ENCODE measurements around the gene WLS.
"Not testable (repeated sequence)": the region's sequence is repeated elsewhere in the genome, so short reads cannot be mapped to it uniquely, and the experiment has no call there.

WLS gene

DNA sequence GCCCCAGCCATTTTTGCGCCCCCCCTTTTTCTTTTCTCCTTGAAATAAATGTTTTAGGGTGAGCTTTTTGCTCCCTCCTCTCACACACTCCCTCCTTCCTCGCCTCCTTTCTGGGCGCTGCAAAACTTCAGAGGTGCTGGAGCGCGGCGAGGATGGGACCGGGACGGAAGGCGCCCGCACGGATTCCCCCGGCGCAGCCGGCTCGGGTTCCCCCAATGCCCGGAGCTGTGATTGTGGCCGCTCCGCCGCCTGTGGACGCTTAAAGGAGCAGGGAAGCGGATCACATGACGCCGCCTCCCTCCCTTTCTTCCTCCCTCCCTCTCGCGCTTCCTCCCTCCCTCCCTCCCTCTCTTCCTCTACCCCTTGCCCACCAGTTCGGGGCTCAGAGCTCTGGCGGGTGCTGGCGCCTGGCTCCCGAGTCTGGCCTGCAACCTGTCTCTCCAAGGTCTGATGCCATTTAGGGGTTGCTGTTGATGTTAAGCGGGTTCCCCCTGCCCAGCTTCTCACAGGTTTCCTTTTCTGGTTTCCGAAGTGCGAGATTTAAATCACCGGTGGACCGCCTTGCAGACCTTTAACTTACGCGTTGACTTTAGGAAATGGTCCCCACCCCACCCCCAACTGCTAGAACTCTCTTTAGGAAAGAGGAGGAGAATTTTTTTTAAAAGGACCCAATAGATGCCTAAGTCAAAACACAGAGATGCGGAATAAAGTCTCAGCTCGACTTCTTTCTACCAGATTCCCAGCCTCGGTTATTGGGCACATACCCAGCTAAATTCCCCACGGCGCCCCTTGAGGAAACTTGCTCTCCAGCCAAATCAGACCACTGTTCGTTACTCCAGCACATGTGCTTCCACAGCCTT is at the start of gene WLS:
TSS of gene WLS (minus strand) at position 235 of the 860 bp plus-strand sequence. CDS start at position 11, 224 bp downstream.
- DNase-seq: peak; percentile 28

DNA sequence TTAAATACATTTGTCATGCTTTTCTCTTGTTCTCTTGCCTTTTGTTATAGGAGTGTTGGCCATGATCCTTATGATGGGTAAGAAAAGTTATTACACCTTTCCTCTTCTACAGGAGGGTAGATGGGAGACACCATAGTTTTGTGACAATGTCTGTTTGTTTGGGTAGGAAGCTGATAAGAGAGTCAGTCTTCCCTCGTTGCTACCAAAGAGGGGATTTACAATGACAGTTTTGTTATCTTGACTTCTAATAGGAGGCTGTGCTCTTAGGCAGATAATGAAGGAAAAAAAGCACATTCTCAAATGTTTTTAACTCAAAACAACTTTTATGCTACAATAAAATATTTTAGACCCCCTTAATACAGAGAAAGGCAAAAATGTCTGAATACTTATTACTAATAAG is 48.0 kb upstream of the WLS start:
- no peak for DNase-seq

DNA sequence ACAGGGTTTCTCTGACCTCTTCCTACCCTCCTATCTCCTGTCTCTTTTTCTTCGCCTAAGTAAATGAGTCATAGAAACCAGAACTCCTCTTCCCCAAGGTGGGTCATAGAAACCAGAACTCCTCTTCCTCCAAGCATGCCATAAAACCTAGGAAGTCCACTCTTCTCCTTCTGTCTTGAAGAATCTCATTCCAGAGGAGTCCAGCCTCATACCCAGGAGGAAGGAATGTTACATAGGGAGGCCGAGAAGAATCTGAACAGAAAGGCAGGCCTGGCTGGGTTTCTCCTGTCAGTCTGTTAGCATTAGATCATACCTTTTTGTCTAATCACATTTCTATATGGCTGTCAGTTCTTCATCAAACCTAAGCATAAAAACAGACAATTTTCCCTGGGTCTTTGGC is 47.5 kb upstream of the WLS start:
- DNase-seq: no peak

DNA sequence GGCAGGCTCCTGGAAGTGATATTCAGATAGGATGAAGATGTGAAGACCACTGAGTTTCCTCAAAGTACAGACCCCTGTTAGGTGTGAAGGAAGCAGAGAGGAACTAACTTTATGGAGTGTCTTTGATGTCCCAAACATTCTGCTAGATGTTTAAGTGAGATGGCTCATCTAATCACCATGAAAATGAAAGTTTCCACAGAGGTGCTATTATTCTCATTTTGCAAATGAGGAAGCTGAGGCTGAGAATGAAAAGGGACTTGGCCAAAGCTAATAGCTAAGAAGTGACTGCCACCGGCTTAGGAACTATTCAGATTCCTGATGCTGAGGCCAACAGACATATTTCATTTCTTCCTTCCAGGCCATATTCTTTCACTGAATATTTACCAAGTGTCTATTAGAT is 45.9 kb upstream of the WLS start:
- no peak for DNase-seq

DNA sequence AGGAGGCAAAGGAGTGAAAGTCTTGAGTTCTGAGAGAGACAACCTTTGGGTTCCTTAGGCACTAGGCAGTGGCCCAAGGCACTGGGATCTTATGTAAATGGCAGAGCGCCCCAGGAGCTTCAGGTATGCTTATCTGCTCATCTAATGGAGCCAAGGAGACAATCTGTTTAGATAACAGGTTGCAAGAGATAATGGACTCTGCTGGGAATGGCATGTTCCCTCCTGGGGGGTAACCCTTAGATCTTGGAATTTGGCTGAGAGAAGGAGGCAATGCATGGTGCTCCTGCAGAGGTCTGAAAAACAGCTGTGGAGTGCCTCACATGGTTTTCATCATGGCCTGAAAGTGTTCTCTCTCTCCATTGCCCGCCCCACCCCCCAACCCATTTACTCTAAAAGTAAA is 44.1 kb upstream of the WLS start:
- no peak for DNase-seq

DNA sequence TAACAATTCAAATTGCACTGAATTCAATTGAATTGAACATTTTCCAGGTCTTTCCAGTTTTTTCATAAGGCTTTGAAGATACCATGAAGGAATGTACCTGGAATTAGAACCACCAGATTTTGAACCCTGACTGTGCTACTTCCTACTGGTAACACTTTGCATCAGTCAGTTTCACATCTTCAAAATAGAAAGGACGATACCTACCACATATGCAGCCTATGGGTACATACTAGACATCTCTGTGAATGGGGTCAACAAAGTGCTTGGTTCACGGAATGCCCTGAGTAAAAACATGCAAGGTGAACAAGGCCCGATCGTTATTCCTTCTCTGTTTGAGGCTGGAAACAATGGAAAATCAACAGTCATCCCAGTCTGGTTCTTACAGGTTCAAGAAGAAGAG is 41.2 kb upstream of the WLS start:
- DNase-seq: no peak

DNA sequence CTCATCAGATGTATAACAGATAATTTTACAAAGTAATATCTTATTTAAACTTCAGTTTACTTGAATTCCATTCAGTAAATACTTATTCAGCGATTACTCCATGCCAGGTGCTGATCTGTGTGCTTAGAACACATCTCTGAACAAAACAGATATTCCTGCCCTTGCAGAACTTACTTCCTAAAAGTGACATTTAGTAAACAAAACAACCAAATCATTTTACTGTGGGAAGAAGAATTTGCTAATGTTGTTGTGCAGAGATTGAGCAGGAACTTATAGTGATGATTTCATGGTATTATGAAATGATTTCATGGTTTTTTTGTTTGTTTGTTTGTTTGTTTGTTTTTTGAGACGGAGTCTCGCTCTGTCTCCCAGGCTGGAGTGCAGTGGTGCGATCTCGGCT is 39.3 kb upstream of the WLS start:
- no peak for DNase-seq

DNA sequence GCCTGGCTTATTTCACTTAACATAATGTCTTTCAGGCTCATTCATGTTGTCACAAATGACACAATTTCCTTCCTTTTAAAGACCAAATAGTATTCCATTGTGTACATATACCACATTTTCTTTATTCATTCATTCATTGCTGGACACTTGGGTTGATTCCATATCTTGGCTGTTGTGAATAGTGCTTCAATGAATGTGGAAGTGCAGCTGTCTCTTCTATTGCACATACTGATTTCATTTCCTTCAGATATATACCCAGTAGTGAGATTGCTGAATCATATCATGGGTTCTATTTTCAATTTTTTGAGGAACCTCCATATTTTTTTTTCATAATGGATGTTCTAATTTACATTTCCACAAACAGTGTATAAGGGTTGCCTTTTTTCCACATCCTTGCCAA is 38.6 kb upstream of the WLS start:
- DNase-seq: no peak

DNA sequence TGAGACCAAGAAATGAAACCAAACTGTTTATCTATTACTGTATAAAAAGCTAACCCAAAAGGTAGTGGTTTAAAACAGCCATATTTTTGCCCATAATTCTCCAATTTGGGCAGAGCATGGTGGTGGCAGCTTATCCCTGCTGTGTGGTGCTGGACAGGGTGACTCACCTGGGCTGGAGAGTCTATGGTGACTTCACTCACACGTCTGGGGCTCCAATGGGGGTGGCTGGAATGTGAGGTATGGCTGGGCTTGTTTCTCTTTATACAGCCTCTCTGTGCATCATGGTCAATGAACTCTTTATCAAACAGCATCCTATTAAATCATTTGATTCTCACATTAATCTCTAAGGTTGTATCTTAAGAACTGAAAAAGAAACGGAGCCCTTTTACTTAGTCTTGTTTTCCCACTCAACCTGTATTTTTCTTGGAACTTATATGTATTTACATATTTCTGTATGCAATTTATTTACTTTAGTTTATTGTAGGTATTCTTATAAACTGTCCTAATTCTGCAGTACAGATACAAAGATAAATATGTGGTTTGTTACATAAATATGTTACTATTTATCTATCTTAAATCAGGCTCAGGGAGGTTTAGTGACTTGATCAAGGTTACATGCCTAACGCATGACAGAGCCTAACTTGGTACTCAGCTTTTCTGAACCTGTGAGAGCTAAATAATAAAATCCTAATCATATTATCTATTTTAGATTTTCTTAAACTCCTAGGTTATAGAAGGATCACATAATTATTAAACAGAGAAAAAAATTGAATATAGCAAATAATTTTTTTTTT is 37.5 kb upstream of the WLS start:
- DNase-seq: no peak

DNA sequence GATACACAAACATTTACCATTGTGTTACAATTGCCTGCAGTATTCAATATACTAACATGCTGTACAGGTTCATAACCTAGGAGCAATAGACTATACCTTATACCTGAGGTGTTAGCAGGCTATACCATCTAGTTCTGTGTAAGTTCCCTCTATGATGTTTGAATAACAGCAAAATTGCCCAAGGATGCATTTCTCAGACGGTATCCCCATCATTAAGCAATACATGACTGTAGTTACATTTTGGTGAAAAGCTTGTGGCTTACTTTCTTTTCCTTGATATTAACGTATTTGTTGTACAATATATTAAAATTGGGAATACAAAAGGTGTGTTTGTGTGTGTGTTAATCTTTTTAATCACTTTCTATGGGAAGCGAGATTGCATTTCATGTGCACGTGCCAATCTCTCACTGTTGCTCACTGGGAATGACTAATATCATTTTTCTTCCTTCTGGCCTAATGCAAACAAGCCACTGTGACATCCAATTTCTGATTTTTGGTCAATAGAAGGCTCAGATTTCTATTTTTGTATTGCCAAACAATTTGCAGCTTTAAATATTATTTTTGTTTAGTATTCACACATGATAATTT is 36.7 kb upstream of the WLS start:
- DNase-seq: no peak

DNA sequence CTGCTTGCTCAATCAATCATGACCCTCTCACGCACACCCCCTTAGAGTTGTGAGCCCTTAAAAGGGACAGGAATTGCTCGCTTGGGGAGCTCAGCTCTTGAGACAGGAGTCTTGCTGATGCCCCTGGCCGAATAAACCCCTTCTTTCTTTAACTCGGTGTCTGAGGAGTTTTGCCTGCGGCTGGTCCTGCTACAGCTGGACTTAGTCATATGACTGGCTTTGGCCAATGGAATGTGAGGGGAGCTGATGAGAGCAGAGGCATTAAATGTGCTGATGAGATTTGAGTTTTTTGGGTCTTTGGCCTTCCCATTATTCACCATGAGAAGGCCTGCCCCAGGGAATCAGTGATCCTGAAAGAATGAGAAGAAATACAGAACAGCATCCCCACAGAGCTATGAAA is 24.5 kb upstream of the WLS start:
- not testable (repeated sequence) for DNase-seq

DNA sequence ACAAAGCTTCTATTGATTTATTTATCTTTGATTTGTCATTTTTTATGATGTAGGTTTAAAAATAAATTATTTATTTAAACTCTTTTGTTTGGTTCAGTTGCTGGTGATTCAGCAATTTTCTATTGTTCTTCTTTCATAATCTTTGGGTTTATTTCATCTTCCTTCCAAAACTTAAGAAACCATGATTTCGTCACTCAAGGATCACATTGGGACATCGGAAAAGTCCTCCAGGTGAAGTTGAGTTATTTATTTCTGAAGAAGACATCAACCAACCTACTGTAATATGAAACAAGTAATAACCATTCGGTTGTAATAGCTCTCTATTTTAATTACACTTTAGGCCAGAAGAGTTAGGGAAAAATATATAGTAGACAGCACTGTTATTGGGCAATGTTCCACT is 23.0 kb upstream of the WLS start:
- DNase-seq: no peak

DNA sequence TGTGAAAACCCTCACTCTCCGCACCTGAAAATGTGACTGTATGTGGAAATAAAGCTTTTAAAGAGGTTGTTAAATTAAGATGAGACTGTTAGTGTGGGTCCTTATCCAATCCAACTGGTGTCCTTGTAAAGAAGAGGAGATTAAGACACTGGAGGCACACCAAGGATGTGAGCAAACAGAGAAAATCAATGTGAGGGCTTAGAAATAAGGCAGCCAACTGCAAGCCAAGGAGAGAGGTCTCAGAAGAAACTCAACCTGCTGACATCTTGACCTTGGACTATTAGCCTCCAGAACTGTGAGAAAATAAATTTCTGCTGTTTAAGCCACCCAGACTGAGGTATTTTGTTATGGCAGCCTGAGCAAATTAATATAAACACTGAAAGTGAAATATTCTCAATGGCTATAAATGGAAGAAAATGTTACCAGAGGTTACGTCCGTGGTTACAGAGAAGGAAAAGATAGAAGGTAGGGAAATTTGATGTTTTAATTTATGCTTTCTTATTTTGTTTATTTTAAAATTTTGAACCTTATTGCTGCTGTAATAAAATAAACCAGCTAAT is 22.4 kb upstream of the WLS start:
- DNase-seq: no peak

DNA sequence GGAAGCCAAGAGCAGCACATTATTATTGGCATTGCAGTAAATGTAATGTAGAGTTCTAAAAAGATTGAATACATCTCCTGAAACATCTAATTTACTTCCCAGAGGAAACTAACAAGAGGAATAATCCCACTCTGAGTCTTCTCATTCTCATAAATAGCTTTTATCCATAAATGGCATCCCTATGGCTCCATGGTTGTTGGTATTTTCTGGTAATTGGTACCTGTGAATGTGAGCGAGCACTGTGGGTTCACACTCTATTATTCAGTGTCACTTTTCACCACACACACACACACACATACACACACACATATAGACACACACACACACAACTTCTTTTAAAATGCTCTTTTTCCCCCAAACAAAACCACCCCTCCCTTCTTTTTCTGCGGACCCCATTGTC is 4.7 kb upstream of the WLS start:
- peak; percentile 85 for DNase-seq

DNA sequence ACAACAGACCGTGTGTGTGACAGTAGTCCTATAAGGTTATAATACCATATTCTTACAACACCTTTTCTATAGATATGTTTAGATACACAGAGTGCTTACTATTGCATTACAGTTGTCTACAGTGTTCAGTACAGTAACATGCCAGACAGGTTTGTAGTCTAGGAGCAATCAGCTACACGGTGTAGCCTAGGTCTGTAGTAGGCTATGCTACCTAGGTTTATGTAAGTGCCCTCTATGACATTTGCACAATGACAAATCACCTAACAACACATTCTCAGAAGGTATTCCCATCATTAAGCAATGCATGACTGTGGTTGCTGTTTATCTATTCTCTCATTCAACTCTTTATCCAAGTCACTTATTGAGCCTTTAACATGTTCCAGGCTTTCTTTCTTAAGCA is 1.8 kb upstream of the WLS start:
- DNase-seq: no peak

DNA sequence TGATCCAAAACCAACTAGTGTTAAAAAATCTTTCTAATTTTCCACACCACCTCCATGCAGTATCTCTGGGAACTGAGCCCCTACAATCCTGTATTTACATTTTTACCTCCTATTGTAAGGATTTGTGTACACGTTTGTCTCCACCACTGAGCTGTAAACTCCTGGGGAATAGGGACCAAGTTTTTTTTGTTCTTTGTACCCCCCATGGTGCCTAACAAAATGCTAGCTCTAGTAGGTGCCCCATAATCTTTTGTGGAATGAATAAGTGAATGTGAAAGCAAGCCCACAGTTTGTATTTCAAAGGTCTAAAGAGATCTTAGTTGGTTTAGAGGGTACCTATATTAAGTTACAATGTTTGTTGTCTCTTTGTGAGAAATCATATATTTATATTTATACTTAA is 879 bp upstream of the WLS start:
- no peak for DNase-seq

DNA sequence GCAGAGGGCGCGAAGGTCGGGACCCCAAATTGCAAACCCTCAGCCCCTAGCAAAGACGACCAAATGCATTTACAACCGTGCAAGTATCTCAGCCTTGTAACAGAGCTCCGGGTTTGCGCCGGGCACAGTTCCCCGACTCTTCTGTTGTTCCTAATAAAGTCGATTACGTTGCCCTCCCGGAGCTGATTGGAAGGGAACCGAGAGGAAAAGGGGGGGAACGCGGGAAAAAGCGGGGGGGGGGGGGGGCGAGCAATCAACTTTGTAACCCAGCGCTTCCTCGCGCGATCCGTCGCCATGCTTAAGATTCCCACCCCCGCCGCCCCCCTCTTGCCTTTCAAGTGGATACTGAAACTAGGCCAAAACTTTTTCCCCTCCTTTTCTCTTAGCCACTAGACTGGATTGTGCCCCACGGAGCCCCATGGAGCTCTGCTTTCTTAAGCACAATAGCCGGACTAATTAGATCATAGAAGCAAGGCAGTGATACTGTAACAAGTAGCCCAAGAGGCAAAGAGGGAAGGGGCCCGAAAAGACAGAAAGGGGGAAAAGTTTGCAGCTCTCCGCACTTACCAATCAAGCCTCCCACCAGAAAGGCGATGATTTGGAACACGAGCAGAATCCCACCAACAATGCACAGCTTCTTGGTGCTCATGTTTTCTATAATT is 565 bp downstream of the WLS start:
- DNase-seq: no peak

DNA sequence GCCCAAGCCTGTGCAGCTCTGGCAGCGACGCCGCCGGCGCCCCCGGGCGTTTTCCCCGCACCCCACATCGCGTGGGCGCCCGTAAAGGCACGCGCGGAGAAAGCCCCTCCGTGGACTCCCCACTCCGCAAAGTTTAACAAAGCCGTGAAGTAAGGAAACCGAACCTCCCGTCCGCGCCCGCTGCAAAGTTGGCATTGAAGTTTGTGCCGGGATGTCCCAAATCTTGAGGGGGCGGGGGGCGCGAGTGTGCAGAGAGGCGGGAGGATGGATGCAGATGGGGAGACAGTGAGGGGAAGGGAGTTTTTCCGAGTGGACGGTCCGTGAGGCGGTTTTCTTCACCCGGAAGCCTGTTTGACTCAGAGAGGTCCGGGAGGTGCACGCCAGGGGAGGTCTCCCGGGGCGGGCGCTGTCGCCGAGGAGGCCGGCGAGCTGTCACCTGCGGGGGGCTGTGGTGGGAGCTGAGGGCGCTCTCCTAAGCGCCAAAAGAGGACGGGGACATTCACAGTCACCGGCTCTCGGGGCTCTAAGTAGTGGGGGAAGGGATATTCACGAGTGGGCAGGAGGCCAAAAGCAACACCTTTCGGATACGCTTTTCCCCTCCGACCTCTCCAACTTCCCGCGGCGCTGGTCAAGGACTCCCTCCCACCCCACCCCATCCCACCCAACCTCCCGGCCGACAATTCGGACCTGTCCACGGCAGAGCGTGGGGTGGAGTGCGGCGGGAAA is 1.3 kb downstream of the WLS start:
- DNase-seq: no peak

DNA sequence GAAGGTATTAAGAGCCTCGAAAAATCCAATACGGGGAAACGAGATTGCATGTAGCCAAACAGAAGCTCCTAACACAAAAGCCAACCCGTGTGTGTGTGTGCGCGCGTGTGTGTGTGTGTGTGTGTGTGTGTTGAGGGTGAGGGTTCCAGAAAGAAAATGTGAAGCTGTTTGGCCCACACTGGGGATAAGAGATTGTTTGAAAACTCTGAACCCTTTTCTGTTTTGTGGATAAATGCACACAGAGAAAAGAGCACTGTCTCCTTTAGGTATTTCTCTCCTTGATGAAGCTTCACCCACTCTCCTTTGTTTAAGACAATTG is 1.9 kb downstream of the WLS start:
- DNase-seq: no peak

DNA sequence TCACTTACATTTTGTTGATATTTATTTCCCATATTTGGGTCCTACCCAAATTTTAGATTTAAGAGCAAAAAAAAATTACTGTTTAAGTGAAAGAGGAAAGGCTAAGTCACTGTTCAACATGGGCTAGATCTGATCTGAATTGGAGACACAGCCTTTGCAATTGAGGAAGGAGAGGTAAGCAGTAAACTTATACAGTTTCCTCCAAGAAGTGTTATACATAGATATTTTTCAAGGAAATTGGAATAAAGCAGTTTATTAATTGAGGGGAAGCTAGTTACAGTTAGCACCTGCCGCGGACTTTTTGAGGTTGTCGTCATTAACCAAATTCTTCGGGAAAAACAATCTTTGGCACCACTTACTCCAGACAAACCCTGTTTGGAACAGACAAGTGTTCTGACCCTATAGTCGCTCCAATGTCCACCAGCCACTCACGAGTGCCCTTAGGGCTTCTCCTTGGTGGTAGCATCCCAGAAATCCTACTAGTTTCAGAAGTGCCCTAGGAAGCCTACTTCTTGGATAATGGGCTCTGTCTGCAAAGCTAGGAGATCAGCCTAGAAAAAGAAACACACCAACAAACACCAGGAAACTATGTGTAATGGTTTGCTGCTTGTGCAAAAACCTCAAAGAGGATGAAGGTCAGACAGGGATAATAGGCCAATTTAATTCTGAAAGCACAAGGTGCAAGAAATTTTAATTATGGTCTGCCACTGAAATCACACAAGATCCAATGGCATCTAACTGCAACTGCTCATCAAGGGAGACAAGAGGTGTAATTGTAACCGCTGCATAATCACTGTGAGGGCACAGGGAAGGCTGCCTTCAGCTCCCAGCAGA is 2.5 kb downstream of the WLS start:
- DNase-seq: peak; percentile 75

DNA sequence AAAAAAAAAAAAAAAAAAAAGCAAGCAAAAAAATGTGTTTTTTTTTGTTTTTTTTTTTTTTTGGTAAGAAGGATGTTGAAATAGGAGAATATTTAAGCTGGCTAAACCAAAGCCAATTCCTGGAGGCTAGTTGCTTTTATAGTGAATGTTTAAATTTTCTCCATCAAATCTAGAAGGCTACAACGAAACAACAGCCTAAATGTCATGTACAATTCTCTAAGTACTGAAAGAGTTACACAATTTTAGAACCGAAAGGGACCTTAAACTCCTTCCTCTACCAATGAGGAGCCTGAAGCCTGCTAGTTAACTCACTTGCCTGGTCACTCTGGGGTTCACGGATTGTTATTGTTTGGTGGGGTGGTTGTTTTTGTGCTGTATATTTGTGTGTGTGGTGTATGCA is 3.5 kb downstream of the WLS start:
- no peak for DNase-seq

DNA sequence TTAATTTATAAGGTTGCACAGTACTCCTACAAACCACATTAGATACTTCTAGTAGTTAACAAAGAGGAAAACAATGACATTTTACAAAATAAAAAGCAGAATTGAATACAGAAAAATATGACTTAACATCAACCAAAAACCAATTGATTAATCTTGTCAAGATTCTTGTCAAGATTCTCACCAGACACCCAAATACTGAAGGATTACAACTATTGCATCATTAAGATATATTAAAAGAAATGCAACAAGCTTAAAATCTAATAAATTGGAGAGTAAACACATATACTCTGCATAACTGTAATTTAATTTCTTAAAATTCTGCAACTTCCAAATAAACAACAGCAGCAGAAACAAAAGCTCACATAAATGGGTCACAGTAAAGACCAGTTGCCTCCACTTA is 4.7 kb downstream of the WLS start:
- no peak for DNase-seq
